D721Med (cell line): Measurements from ENCODE around the gene RASGRP2.

ENCODE experiments used
- DNase-seq: peaks from one replicate; pipeline ENCODE4 v3.0.0; 2011; ENCODE audit warnings: low spot score; ENCODE audit not compliant: insufficient read length
- FAIRE-seq: peaks from 2 replicates; lab custom pipeline; 2011; peaks lifted over from hg19 to GRCh38; lab: Jason Lieb, UNC
- CTCF ChIP-seq: IDR thresholded peaks from 2 replicates; pipeline ENCODE4 v1.5.1; 2012; ENCODE audit warnings: mild to moderate bottlenecking, control low read depth; ENCODE audit not compliant: insufficient read depth; ENCODE audit errors: missing control alignments

The RASGRP2 gene

GRCh38 chr11:64692764-64693331 lies 51.1 kb downstream of the RASGRP2 start:
- DNase-seq = no peak

GRCh38 chr11:64691543-64691942 lies 52.4 kb downstream of the RASGRP2 start:
- DNase-seq (no peak), FAIRE-seq (no peak)
- no peak for TF ChIP-seq CTCF

More at GRCh38 chr11:64692764-64693331, 51.1 kb downstream of the RASGRP2 start:
- TF ChIP-seq CTCF = no peak
- FAIRE-seq = no peak

GRCh38 chr11:64690235-64690634 lies 53.7 kb downstream of the RASGRP2 start:
- TF ChIP-seq CTCF = no peak
- FAIRE-seq = no peak
- no peak for DNase-seq

GRCh38 chr11:64688534-64688982 lies 55.4 kb downstream of the RASGRP2 start:
- no peak for FAIRE-seq
- peak; percentile 85 for DNase-seq
- peak; percentile 89 for TF ChIP-seq CTCF

GRCh38 chr11:64687643-64688533 lies 56.1 kb downstream of the RASGRP2 start:
- no peak for FAIRE-seq
- no peak for TF ChIP-seq CTCF
- DNase-seq = no peak

GRCh38 chr11:64687204-64687603 lies 56.7 kb downstream of the RASGRP2 start:
- FAIRE-seq = no peak
- no peak for DNase-seq
- no peak for TF ChIP-seq CTCF
